Measurements from ENCODE around the gene FOLR3.
"Not testable (repeated sequence)": the region's sequence is repeated elsewhere in the genome, so short reads cannot be mapped to it uniquely, and the experiment has no call there.

The FOLR3 gene

GRCh38 chr11:72169046-72169555, 33.6 kb downstream of the FOLR3 start:
- not testable (repeated sequence) for DNase-seq

GRCh38 chr11:72169754-72170153, 34.2 kb downstream of the FOLR3 start:
- DNase-seq: not testable (repeated sequence)

GRCh38 chr11:72172043-72172442, 36.5 kb downstream of the FOLR3 start:
- DNase-seq: not testable (repeated sequence)

GRCh38 chr11:72173291-72173690, 37.8 kb downstream of the FOLR3 start:
- no peak for DNase-seq

GRCh38 chr11:72174302-72175070, 39.0 kb downstream of the FOLR3 start:
- DNase-seq: no peak

GRCh38 chr11:72177656-72178055, 42.1 kb downstream of the FOLR3 start:
- DNase-seq: no peak

- DNase-seq: no peak
These were observed 43.7 kb downstream of the FOLR3 start for GRCh38 chr11:72179049-72179803.

- DNase-seq: no peak
These were observed 44.4 kb downstream of the FOLR3 start for GRCh38 chr11:72179804-72180396.

- DNase-seq: not testable (repeated sequence)
These were observed 45.5 kb downstream of the FOLR3 start for GRCh38 chr11:72180892-72181552.

- not testable (repeated sequence) for DNase-seq
These were observed 46.0 kb downstream of the FOLR3 start for GRCh38 chr11:72181553-72181958.

GRCh38 chr11:72188267-72188666, 52.7 kb downstream of the FOLR3 start:
- no peak for DNase-seq
